GM12878 (cell line): ENCODE results near the gene ADAMTSL1. TPM values are rescaled to one million over a fixed set of nuclear protein-coding genes. Genes with fewer than 3 reads are reported as not detected.

Source experiments
- ATAC-seq: fragments of 200-7000 bp; cut with Tn5 transposase; 3 replicates; pipeline ENCODE4 v1.9.1; 2020; ENCODE audit warnings: mild to moderate bottlenecking, moderate library complexity
- BruUV-seq: library from RNA; stranded (reverse); fragments of 400-500 nt; replicated peaks from 2 replicates; lab custom pipeline; 2021; lab: Mats Ljungman, UMichigan
- CTCF ChIA-PET: fragments of 300-600 bp; sonication (Branson Sonifier 250); formaldehyde crosslinking; extraction: SDS; loops from one replicate; lab custom pipeline; 2021; ENCODE audit warnings: inconsistent platforms; lab: Yijun Ruan, JAX
- POLR2A ChIA-PET: fragments of 350-600 bp; formaldehyde crosslinking; extraction: SDS; loops from one replicate; lab custom pipeline; 2021; ENCODE audit warnings: inconsistent platforms; lab: Charles Lee
- RAD21 ChIA-PET: fragments of 300-600 bp; sonication (Branson Sonifier 250); formaldehyde crosslinking; loops from one replicate; lab custom pipeline; 2023; ENCODE audit warnings: antibody characterized with exemption; ENCODE audit not compliant: unreplicated experiment; lab: Charles Lee
- SMC1A ChIA-PET: fragments of 300-600 bp; sonication (Branson Sonifier 250); formaldehyde crosslinking; loops from one replicate; lab custom pipeline; 2023; ENCODE audit not compliant: unreplicated experiment, uncharacterized antibody; lab: Charles Lee
- DNase-seq: peaks from one replicate; pipeline ENCODE4 v3.0.0-alpha.2; 2011; ENCODE audit warnings: low read depth, low spot score
- FAIRE-seq: peaks from 3 replicates; lab custom pipeline; 2011; peaks lifted over from hg19 to GRCh38; lab: Jason Lieb, UNC
- H2AFZ ChIP-seq: 2 replicates; pipeline ENCODE4 v1.6.0; 2011; ENCODE audit warnings: low read depth, low read length, control low read depth; ENCODE audit not compliant: control insufficient read depth
- H3K27ac ChIP-seq: 2 replicates; pipeline ENCODE4 v1.5.1; 2011; ENCODE audit warnings: control low read depth; ENCODE audit not compliant: control insufficient read depth, insufficient read depth
- H3K27me3 ChIP-seq, 2 experiments: replicated peaks in 1 of 2; 2 replicates each; pipeline versions ENCODE4 v1.6.0 to v1.6.1; 2011; ENCODE audit warnings: low read length in 1 of 2; ENCODE audit not compliant: control insufficient read depth in 2 of 2, insufficient read depth in 2 of 2
- H3K36me3 ChIP-seq, 2 experiments: 2 replicates each; pipeline ENCODE4 v1.5.1; 2011; ENCODE audit warnings: low read length in 1 of 2; ENCODE audit not compliant: control insufficient read depth in 2 of 2, insufficient read depth in 2 of 2
- H3K4me1 ChIP-seq: 2 replicates; pipeline ENCODE4 v1.6.1; 2011; ENCODE audit warnings: mild to moderate bottlenecking, low read length, moderate library complexity, mixed read lengths; ENCODE audit not compliant: control insufficient read depth, insufficient read depth
- H3K4me2 ChIP-seq: 2 replicates; pipeline ENCODE4 v1.6.0; 2011; ENCODE audit warnings: control low read depth; ENCODE audit not compliant: control insufficient read depth, insufficient read depth
- H3K4me3 ChIP-seq: fragments of 200-600 bp; sonication (generic); 2 replicates; pipeline ENCODE4 v1.5.1; 2016
- H3K79me2 ChIP-seq: 2 replicates; pipeline ENCODE4 v1.6.0; 2011; ENCODE audit warnings: low read length; ENCODE audit not compliant: control insufficient read depth, insufficient read depth
- H3K9ac ChIP-seq: 2 replicates; pipeline ENCODE4 v1.8.0; 2011; ENCODE audit warnings: low read length, control low read depth, mixed read lengths; ENCODE audit not compliant: control insufficient read depth, insufficient read depth
- H3K9me3 ChIP-seq: replicated peaks from 3 replicates; pipeline ENCODE4 v1.5.1; 2011; ENCODE audit warnings: mild to moderate bottlenecking, low read length; ENCODE audit not compliant: control insufficient read depth, insufficient read depth
- H4K20me1 ChIP-seq: 2 replicates; pipeline ENCODE4 v1.6.0; 2011; ENCODE audit not compliant: control insufficient read depth, insufficient read depth
- BACH1 ChIP-seq: fragments of 450-650 bp; IDR thresholded peaks from 2 replicates; pipeline ENCODE4 v1.6.1; 2017; ENCODE audit warnings: mild to moderate bottlenecking, borderline replicate concordance
- CHD1 ChIP-seq: IDR thresholded peaks from 2 replicates; pipeline ENCODE4 v1.6.1; 2012; ENCODE audit warnings: low read depth, low read length, improper control_type of control experiment
- E2F8 ChIP-seq: fragments of 450-650 bp; IDR thresholded peaks from 2 replicates; pipeline ENCODE4 v1.6.1; 2018; ENCODE audit warnings: mild to moderate bottlenecking, low read depth, moderate library complexity; ENCODE audit not compliant: partially characterized antibody
- ETV6 ChIP-seq, 2 experiments: fragments of 450-650 bp in 1 of 2; IDR thresholded peaks in 1 of 2; conservative IDR thresholded peaks in 1 of 2; 2 replicates each; pipeline ENCODE4 v1.6.1; 2014; ENCODE audit warnings: antibody characterized with exemption in 1 of 2, borderline replicate concordance in 1 of 2, low read depth in 1 of 2, mild to moderate bottlenecking in 1 of 2, moderate library complexity in 1 of 2
- IKZF1 ChIP-seq: fragments of 450-650 bp; conservative IDR thresholded peaks from 2 replicates; pipeline ENCODE4 v1.6.1; 2017; ENCODE audit warnings: antibody characterized with exemption, mild to moderate bottlenecking
- IRF4 ChIP-seq: IDR thresholded peaks from 2 replicates; pipeline ENCODE4 v1.6.1; 2011; ENCODE audit warnings: low read depth, low read length
- KAT2A ChIP-seq: conservative IDR thresholded peaks from 2 replicates; pipeline ENCODE4 v1.6.1; 2011; ENCODE audit warnings: low read depth, low read length; ENCODE audit not compliant: control insufficient read depth
- NR2C2 ChIP-seq: IDR thresholded peaks from 2 replicates; pipeline ENCODE4 v1.6.1; 2011; ENCODE audit warnings: borderline replicate concordance, low read depth; ENCODE audit not compliant: control insufficient read depth, insufficient read length
- RBBP5 ChIP-seq: fragments of 200-600 bp; sonication (generic); conservative IDR thresholded peaks from 2 replicates; pipeline ENCODE4 v1.6.1; 2016
- SP1 ChIP-seq: IDR thresholded peaks from one replicate; pipeline ENCODE4 v1.6.1; 2011; ENCODE audit warnings: low read depth, low read length
- TBL1XR1 ChIP-seq: IDR thresholded peaks from 2 replicates; pipeline ENCODE4 v1.6.1; 2012; ENCODE audit warnings: low read depth, low read length, improper control_type of control experiment
- ZNF217 ChIP-seq: fragments of 450-650 bp; IDR thresholded peaks from 2 replicates; pipeline ENCODE4 v1.6.1; 2017; ENCODE audit warnings: antibody characterized with exemption, mild to moderate bottlenecking
- ZZZ3 ChIP-seq: IDR thresholded peaks from 2 replicates; pipeline ENCODE4 v1.6.1; 2011; ENCODE audit warnings: low read depth; ENCODE audit not compliant: control insufficient read depth, insufficient read length
- WGBS: methylation state at CpG from one replicate; pipeline ENCODE4 v1.1.6; 2016; ENCODE audit warnings: low lambda C conversion rate; ENCODE audit not compliant: insufficient replicate concordance, insufficient coverage; ENCODE audit errors: missing lambda C conversion rate; 5-methylcytosine and 5-hydroxymethylcytosine counted together
- in situ Hi-C: fragments of 300-500 bp; cut with MboI; formaldehyde crosslinking; loops from 9 replicates; pipeline ENCODE4 v1.14.3; 2018; ENCODE audit warnings: mixed read lengths
- intact Hi-C: fragments of 100-400 bp; cut with micrococcal nuclease; formaldehyde crosslinking; loops from one replicate; pipeline ENCODE4 v1.14.2; 2022; ENCODE audit not compliant: unreplicated experiment
- polyA plus RNA-seq, 11 experiments: library from polyadenylated mRNA; depleted of rRNA in 4 of 11; unstranded in 6 of 11; stranded (reverse) in 5 of 11; fragments of >200 nt; fragmentation: Nextera tagmentation in 4 of 11; fragmentation: Illumina TruSeq in 1 of 11; extraction: Ambion mirVana in 4 of 11; extraction: Trizol in 1 of 11; gene quantifications; 1 replicate in 1 of 11; 2 replicates in 10 of 11; pipeline versions ENCODE4 v1.2.1 to v1.2.3, GENCODE V29; 2011 to 2016; ENCODE audit warnings: inconsistent platforms in 2 of 11, missing spikeins in 2 of 11, low read depth in 1 of 11
- total RNA-seq, 4 experiments: library from RNA; depleted of rRNA in 3 of 4; stranded (reverse); fragments of >200 nt in 3 of 4; fragmentation: Illumina TruSeq in 1 of 4; extraction: Trizol in 1 of 4; gene quantifications; 2 replicates each; pipeline versions ENCODE4 v1.2.1 to v1.2.3, GENCODE V29; 2013 to 2021
- TF ChIP-seq, protein P1 (sequence below): IDR thresholded peaks from 2 replicates; pipeline ENCODE4 v1.6.1; 2012; ENCODE audit warnings: mild to moderate bottlenecking, low read depth, low read length
- TF ChIP-seq, protein P2 (sequence below): fragments of 450-650 bp; IDR thresholded peaks from 2 replicates; pipeline ENCODE4 v1.6.1; 2016; ENCODE audit warnings: mild to moderate bottlenecking

ADAMTSL1 gene
- total and polyA plus RNA-seq, 10 of the 15 experiments (the other 5 are each of a cell fraction or from before 2014, with no cell fraction given) = 0.01 to 0.10 (median 0.07) TPM; not detected in 6

DNA sequence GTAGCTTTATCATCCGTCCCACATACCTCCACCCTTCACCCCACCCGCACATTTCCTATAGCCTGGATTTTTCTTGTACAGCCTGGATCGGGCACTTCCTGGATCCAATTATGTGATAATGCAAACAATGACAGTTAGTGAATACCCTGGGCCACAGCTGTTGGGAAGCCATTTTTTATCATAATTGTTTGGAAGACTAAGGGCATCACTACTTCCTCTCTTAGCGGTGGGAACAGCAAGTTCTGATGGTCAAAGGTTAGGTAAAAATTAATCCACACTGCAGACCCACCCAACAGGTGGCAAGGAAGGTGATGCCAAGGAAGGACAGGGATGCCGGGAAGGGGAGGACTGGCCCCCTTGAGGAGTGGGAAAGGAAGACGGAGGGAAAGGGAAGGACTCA is 375.3 kb downstream of the ADAMTSL1 start (continued):
- TF ChIP-seq ETV6 (conservative IDR thresholded peaks at IDR 0.05 in 1 of 2, IDR thresholded peaks at IDR 0.05 in 1 of 2; ENCODE audit: borderline replicate concordance in 1 of 2, low read depth in 1 of 2) = no peak
- TF ChIP-seq IRF4 = no peak
- no peak for TF ChIP-seq ZZZ3
- no peak for TF ChIP-seq SP1
- TF ChIP-seq ZNF217 = no peak
- no peak for TF ChIP-seq TBL1XR1
- TF ChIP-seq KAT2A = no peak

DNA sequence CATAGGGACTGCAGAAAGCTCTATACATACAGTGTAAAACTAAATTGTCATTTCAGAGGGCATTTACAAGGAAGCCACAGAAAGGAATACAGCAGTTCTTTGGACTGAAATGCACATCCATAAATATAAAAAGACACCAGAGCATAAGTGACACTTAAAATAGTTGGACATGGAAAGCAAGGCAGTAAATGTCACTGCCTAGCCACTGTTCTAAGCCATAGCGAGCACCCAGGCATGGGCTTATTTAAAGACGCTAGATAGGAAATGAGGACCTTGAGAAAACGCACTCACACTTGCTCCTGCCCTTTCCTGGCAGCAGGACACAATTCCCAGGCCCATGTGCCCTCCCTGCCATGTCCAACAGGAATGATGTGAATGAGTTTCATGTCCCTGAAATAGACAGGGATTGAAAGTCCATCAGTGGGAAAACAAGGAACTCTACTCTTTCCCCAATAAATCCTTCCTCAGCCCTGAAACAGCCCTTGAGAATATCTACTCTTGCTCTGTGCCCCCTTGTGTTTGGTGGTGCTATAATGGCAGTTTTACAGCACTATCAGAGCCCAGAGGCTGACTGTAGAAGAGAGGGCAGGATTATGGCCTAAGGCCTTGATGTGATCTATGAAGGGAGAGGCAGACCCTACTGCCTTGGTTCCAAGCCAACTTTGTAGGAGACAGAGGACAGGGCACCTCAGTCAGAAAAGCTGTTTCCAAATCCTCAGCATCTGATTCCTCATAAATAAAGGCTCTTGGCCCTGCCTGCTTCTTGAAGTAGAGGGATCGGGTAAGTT is 376.1 kb downstream of the ADAMTSL1 start:
- H3K4me2 ChIP-seq = no peak overlapping the region
- no peak overlapping the region for H3K27ac ChIP-seq
- H3K4me3 ChIP-seq = no peak overlapping the region
- no peak for FAIRE-seq
- no peak for ATAC-seq
- H3K9ac ChIP-seq = no peak overlapping the region
- RAD21 ChIA-PET = no interaction called here
- BruUV-seq = no TSS peak
- H3K9me3 ChIP-seq = no peaks in the 10 kb centered on the region
- in situ Hi-C loops = no loop called here
- DNase-seq = no peak
- POLR2A ChIA-PET = no interaction called here
- no peaks in the 10 kb centered on the region for H4K20me1 ChIP-seq
- no peaks in the 10 kb centered on the region for H3K79me2 ChIP-seq
- H3K36me3 ChIP-seq = no peaks in the 10 kb centered on the region
- H3K4me1 ChIP-seq = no peaks in the 10 kb centered on the region
- 50% methylated on average over 4 of the region's 4 CpGs for WGBS
- peaks cover 0 to 1% of the 10 kb centered on the region in 2 experiments; a peak in 3 of 4 replicates for H3K27me3 ChIP-seq
- CTCF ChIA-PET = no interaction called here
- intact Hi-C loops = no loop called here
- H2AFZ ChIP-seq = no peak overlapping the region
- SMC1A ChIA-PET = no interaction called here
- TF ChIP-seq, protein P1, sequence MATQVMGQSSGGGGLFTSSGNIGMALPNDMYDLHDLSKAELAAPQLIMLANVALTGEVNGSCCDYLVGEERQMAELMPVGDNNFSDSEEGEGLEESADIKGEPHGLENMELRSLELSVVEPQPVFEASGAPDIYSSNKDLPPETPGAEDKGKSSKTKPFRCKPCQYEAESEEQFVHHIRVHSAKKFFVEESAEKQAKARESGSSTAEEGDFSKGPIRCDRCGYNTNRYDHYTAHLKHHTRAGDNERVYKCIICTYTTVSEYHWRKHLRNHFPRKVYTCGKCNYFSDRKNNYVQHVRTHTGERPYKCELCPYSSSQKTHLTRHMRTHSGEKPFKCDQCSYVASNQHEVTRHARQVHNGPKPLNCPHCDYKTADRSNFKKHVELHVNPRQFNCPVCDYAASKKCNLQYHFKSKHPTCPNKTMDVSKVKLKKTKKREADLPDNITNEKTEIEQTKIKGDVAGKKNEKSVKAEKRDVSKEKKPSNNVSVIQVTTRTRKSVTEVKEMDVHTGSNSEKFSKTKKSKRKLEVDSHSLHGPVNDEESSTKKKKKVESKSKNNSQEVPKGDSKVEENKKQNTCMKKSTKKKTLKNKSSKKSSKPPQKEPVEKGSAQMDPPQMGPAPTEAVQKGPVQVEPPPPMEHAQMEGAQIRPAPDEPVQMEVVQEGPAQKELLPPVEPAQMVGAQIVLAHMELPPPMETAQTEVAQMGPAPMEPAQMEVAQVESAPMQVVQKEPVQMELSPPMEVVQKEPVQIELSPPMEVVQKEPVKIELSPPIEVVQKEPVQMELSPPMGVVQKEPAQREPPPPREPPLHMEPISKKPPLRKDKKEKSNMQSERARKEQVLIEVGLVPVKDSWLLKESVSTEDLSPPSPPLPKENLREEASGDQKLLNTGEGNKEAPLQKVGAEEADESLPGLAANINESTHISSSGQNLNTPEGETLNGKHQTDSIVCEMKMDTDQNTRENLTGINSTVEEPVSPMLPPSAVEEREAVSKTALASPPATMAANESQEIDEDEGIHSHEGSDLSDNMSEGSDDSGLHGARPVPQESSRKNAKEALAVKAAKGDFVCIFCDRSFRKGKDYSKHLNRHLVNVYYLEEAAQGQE = no peak
- TF ChIP-seq IKZF1 = no peak
- TF ChIP-seq, protein P2, sequence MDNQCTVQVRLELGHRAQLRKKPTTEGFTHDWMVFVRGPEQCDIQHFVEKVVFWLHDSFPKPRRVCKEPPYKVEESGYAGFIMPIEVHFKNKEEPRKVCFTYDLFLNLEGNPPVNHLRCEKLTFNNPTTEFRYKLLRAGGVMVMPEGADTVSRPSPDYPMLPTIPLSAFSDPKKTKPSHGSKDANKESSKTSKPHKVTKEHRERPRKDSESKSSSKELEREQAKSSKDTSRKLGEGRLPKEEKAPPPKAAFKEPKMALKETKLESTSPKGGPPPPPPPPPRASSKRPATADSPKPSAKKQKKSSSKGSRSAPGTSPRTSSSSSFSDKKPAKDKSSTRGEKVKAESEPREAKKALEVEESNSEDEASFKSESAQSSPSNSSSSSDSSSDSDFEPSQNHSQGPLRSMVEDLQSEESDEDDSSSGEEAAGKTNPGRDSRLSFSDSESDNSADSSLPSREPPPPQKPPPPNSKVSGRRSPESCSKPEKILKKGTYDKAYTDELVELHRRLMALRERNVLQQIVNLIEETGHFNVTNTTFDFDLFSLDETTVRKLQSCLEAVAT = no peak
- no peak for TF ChIP-seq RBBP5
- TF ChIP-seq CHD1 = no peak
- no peak for TF ChIP-seq BACH1
- no peak for TF ChIP-seq E2F8
- TF ChIP-seq NR2C2 = no peak
